ENCODE results near the gene FBXW11. TPM values are rescaled to one million over a fixed set of nuclear protein-coding genes. Genes with fewer than 3 reads are reported as not detected.

The FBXW11 gene
- total RNA-seq, 1 experiment from 2014 or later, result 69.2 TPM

GRCh38 chr5:172002840-172003512 is 3.5 kb downstream of the FBXW11 start:
- Histone ChIP-seq H3K79me2 (ENCODE audit: low read length) (peaks cover 94% of the 10 kb centered on the region), H3K9me3 (ENCODE audit: low read length) (no peaks in the 10 kb centered on the region), H3F3A (ENCODE audit: low read length, unreplicated experiment) (no peaks in the 10 kb centered on the region), H3K4me2 (ENCODE audit: low read length) (peak overlapping the region; percentile 99), H3K4me1 (ENCODE audit: insufficient read depth, low read length) (peaks cover 40% of the 10 kb centered on the region), H3K27ac (ENCODE audit: low read length) (peak overlapping the region; percentile 2; the same call in 1 of the 2 replicates), H2AFZ (ENCODE audit: low read length) (no peak overlapping the region), H3K4me3 (ENCODE audit: low read length) (peak overlapping the region; percentile 80; the same call in 1 of the 2 replicates), H3K27me3 (ENCODE audit: low read length) (no peaks in the 10 kb centered on the region), H3K36me3 (ENCODE audit: low read depth, low read length) (peaks cover 4% of the 10 kb centered on the region; the same call in 1 of the 2 replicates), H3K9ac (ENCODE audit: low read length) (0 out of 2 replicates have a peak overlapping the region, but pooled peaks have one; percentile 90), H4K20me1 (ENCODE audit: low read length) (peaks cover 29% of the 10 kb centered on the region; the same call in 1 of the 2 replicates), H3K9me2 (replicated peaks; ENCODE audit: low read length) (no peaks in the 10 kb centered on the region)
- BruUV-seq (replicated peaks), result no TSS peak
- intact Hi-C loops (cut with micrococcal nuclease), result loop anchor here (5.0 kb wide), 1 partner anchor 46 kb away; no protein-coding TSS in a partner anchor
- DNase-seq (no peak), ATAC-seq (no peak)
- ChIA-PET CTCF (no interaction called here), POLR2A (ENCODE audit: unreplicated experiment) (no interaction called here)
- TF ChIP-seq, protein P1, sequence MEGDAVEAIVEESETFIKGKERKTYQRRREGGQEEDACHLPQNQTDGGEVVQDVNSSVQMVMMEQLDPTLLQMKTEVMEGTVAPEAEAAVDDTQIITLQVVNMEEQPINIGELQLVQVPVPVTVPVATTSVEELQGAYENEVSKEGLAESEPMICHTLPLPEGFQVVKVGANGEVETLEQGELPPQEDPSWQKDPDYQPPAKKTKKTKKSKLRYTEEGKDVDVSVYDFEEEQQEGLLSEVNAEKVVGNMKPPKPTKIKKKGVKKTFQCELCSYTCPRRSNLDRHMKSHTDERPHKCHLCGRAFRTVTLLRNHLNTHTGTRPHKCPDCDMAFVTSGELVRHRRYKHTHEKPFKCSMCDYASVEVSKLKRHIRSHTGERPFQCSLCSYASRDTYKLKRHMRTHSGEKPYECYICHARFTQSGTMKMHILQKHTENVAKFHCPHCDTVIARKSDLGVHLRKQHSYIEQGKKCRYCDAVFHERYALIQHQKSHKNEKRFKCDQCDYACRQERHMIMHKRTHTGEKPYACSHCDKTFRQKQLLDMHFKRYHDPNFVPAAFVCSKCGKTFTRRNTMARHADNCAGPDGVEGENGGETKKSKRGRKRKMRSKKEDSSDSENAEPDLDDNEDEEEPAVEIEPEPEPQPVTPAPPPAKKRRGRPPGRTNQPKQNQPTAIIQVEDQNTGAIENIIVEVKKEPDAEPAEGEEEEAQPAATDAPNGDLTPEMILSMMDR (conservative IDR thresholded peaks at IDR 0.05; ENCODE audit: low read depth, low read length), result no peak

DNA sequence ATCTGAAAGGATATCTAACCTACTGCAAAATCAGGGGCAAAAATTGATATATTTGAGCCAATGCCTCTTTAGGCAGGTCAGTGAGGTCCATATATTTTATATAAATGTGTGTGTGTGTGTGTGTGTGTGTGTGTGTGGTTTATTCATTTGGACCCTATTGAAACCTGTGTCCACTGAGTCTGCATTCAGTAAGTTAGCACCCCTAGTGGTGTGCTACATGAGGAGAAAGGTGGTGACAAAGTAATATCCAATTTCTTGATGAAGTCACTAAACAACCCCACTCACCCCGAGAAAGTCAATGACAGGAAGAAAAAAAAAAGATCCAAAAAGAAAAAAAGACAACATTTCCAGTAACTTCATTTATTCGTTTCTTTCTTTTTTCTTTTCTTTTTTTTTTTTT is 4.1 kb downstream of the FBXW11 start:
- Histone ChIP-seq H3K4me3 (ENCODE audit: low read length) (no peak overlapping the region), H4K20me1 (ENCODE audit: low read length) (peaks cover 31% of the 10 kb centered on the region; the same call in 1 of the 2 replicates), H3K9me3 (ENCODE audit: low read length) (no peaks in the 10 kb centered on the region), H3K79me2 (ENCODE audit: low read length) (peaks cover 94% of the 10 kb centered on the region), H3K36me3 (ENCODE audit: low read depth, low read length) (peaks cover 4% of the 10 kb centered on the region; the same call in 1 of the 2 replicates), H3K4me2 (ENCODE audit: low read length) (no peak overlapping the region), H3K4me1 (ENCODE audit: insufficient read depth, low read length) (peaks cover 40% of the 10 kb centered on the region), H3K27me3 (ENCODE audit: low read length) (no peaks in the 10 kb centered on the region), H3K9me2 (replicated peaks; ENCODE audit: low read length) (no peaks in the 10 kb centered on the region), H2AFZ (ENCODE audit: low read length) (no peak overlapping the region), H3K27ac (ENCODE audit: low read length) (no peak overlapping the region), H3K9ac (ENCODE audit: low read length) (no peak overlapping the region), H3F3A (ENCODE audit: low read length, unreplicated experiment) (peaks cover 4% of the 10 kb centered on the region)
- no TSS peak for BruUV-seq (replicated peaks)
- CTCF ChIA-PET, result no interaction called here
- POLR2A ChIA-PET (ENCODE audit: unreplicated experiment), result no interaction called here
- no peak for ATAC-seq
- intact Hi-C loops (cut with micrococcal nuclease), result loop anchor here (5.0 kb wide), 1 partner anchor 45 kb away; no protein-coding TSS in a partner anchor
- TF ChIP-seq, protein P1 (conservative IDR thresholded peaks at IDR 0.05; ENCODE audit: low read depth, low read length), result peak; percentile 64
- TF ChIP-seq EZH2phosphoT487 (IDR thresholded peaks at IDR 0.05; ENCODE audit: borderline replicate concordance, low read length), result no peak
- peak; percentile 40 for DNase-seq

- peaks cover 52% of the 10 kb centered on the region for H3K4me1 ChIP-seq (ENCODE audit: insufficient read depth, low read length)
- DNase-seq, result no peak
- H3F3A ChIP-seq (ENCODE audit: low read length, unreplicated experiment), result peaks cover 5% of the 10 kb centered on the region
- intact Hi-C loops (cut with micrococcal nuclease), result loop anchor here (2.0 to 5.0 kb wide), 2 partner anchors 15 to 43 kb away; no protein-coding TSS in a partner anchor
- no peaks in the 10 kb centered on the region for H3K9me2 ChIP-seq (replicated peaks; ENCODE audit: low read length)
- no peak overlapping the region for H3K4me3 ChIP-seq (ENCODE audit: low read length)
- H3K27me3 ChIP-seq (ENCODE audit: low read length), result no peaks in the 10 kb centered on the region
- ChIA-PET CTCF (no interaction called here), POLR2A (ENCODE audit: unreplicated experiment) (no interaction called here)
- H3K79me2 ChIP-seq (ENCODE audit: low read length), result peaks cover 100% of the 10 kb centered on the region
- H3K9ac ChIP-seq (ENCODE audit: low read length), result no peak overlapping the region
- H3K27ac ChIP-seq (ENCODE audit: low read length), result no peak overlapping the region
- no TSS peak for BruUV-seq (replicated peaks)
- H4K20me1 ChIP-seq (ENCODE audit: low read length), result peaks cover 30% of the 10 kb centered on the region; the same call in 1 of the 2 replicates
- no peak overlapping the region for H3K4me2 ChIP-seq (ENCODE audit: low read length)
- no peak for ATAC-seq
- H3K36me3 ChIP-seq (ENCODE audit: low read depth, low read length), result peaks cover 16% of the 10 kb centered on the region
- TF ChIP-seq, protein P1 (conservative IDR thresholded peaks at IDR 0.05; ENCODE audit: low read depth, low read length), result no peak
- TF ChIP-seq EZH2phosphoT487 (IDR thresholded peaks at IDR 0.05; ENCODE audit: borderline replicate concordance, low read length), result no peak
- TF ChIP-seq EZH2 (IDR thresholded peaks at IDR 0.05; ENCODE audit: low read length, unreplicated experiment), result no peak
- H2AFZ ChIP-seq (ENCODE audit: low read length), result no peak overlapping the region
- H3K9me3 ChIP-seq (ENCODE audit: low read length), result no peaks in the 10 kb centered on the region
Observed at GRCh38 chr5:171999877-172000276, 6.6 kb downstream of the FBXW11 start.

Data from PC-3 (cell line).